ENCODE results near the gene CHN1.

CHN1 gene

GRCh38 chr2:174827371-174828369, 177.5 kb downstream of the CHN1 start:
- DNase-seq (ENCODE audit: low read depth in 2 of 2) = no peak

- no peak for DNase-seq (ENCODE audit: low read depth in 2 of 2)
These were observed 179.1 kb downstream of the CHN1 start for GRCh38 chr2:174826051-174826450.

GRCh38 chr2:174824068-174824467, 181.1 kb downstream of the CHN1 start:
- DNase-seq (ENCODE audit: low read depth in 2 of 2) = no peak

- no peak for DNase-seq (ENCODE audit: low read depth in 2 of 2)
These were observed 183.6 kb downstream of the CHN1 start for GRCh38 chr2:174821628-174822027.

GRCh38 chr2:174820361-174820760, 184.8 kb downstream of the CHN1 start:
- no peak for DNase-seq (ENCODE audit: low read depth in 2 of 2)

- DNase-seq (ENCODE audit: low read depth in 2 of 2) = no peak
These were observed 189.7 kb downstream of the CHN1 start for GRCh38 chr2:174815526-174815925.

- no peak for DNase-seq (ENCODE audit: low read depth in 2 of 2)
These were observed 193.1 kb downstream of the CHN1 start for GRCh38 chr2:174812037-174812436.

GRCh38 chr2:174807931-174808330, 197.2 kb downstream of the CHN1 start:
- DNase-seq (ENCODE audit: low read depth in 2 of 2) = no peak

- no peak for DNase-seq (ENCODE audit: low read depth in 2 of 2)
These were observed 199.4 kb downstream of the CHN1 start for GRCh38 chr2:174805803-174806202.

GRCh38 chr2:174802459-174802858, 202.7 kb downstream of the CHN1 start:
- DNase-seq (ENCODE audit: low read depth in 2 of 2) = peak; percentile 81 to 82

GRCh38 chr2:174800436-174801205, 204.6 kb downstream of the CHN1 start:
- no peak for DNase-seq (ENCODE audit: low read depth in 2 of 2)

GRCh38 chr2:174798801-174799200, 206.4 kb downstream of the CHN1 start:
- no peak for DNase-seq (ENCODE audit: low read depth in 2 of 2)

- DNase-seq (ENCODE audit: low read depth in 2 of 2) = peak; percentile 90
These were observed 207.4 kb downstream of the CHN1 start for GRCh38 chr2:174797781-174798276.

GRCh38 chr2:174796319-174796771, 208.8 kb downstream of the CHN1 start:
- no peak for DNase-seq (ENCODE audit: low read depth in 2 of 2)

- no peak for DNase-seq (ENCODE audit: low read depth in 2 of 2)
These were observed 210.3 kb downstream of the CHN1 start for GRCh38 chr2:174794851-174795374.

GRCh38 chr2:174792309-174793025, 212.7 kb downstream of the CHN1 start:
- no peak for DNase-seq (ENCODE audit: low read depth in 2 of 2)

- DNase-seq (ENCODE audit: low read depth in 2 of 2) = no peak
These were observed 213.4 kb downstream of the CHN1 start for GRCh38 chr2:174791746-174792280.

GRCh38 chr2:174791020-174791419, 214.2 kb downstream of the CHN1 start:
- no peak for DNase-seq (ENCODE audit: low read depth in 2 of 2)

GRCh38 chr2:174789001-174789400, 216.2 kb downstream of the CHN1 start:
- no peak for DNase-seq (ENCODE audit: low read depth in 2 of 2)

- DNase-seq (ENCODE audit: low read depth in 2 of 2) = peak; percentile 74 to 76
These were observed 216.8 kb downstream of the CHN1 start for GRCh38 chr2:174788291-174788929.

All from fibroblast of skin of left quadriceps (primary cell).